Epithelial cell of esophagus (primary cell): ENCODE measurements around the gene TEC.

ENCODE experiments used
- DNase-seq: peaks from one replicate; pipeline ENCODE4 v3.0.0; 2010; ENCODE audit warnings: low read depth
- H3K4me3 ChIP-seq: 2 replicates; pipeline ENCODE4 v1.5.1; 2011; ENCODE audit warnings: mild to moderate bottlenecking, low read length, control low read depth
- CTCF ChIP-seq: IDR thresholded peaks from 2 replicates; pipeline ENCODE4 v1.5.1; 2011; ENCODE audit warnings: low read depth, mild to moderate bottlenecking, low read length, control low read depth, inconsistent platforms; ENCODE audit not compliant: insufficient read depth; ENCODE audit errors: missing control alignments

TEC gene

GRCh38 chr4:48215977-48216376 is 53.7 kb downstream of the TEC start:
- DNase-seq: no peak
- no peak for TF ChIP-seq CTCF

DNA sequence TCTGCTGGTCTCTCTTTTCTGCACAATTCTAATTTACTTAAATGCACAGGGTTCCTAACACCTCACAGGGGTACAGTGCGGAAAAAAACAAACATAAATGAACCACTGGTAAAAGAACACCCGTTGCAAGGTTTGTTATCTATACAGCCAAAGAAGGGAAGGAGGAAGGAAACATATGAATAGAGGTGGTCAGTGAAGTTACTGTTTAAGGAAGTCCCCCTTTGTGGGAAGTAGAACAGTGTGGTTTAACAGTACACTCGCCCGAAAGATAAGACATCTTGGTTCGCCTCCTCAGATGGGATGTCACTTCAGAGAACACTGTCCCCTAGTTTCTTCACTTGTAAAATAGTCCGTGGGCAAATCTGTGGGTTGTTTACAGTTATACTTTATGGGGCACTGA is 57.5 kb downstream of the TEC start:
- no peak for TF ChIP-seq CTCF
- no peak for DNase-seq
- H3K4me3 ChIP-seq: no peak overlapping the region

More at GRCh38 chr4:48215977-48216376, 53.7 kb downstream of the TEC start:
- no peak overlapping the region for H3K4me3 ChIP-seq

DNA sequence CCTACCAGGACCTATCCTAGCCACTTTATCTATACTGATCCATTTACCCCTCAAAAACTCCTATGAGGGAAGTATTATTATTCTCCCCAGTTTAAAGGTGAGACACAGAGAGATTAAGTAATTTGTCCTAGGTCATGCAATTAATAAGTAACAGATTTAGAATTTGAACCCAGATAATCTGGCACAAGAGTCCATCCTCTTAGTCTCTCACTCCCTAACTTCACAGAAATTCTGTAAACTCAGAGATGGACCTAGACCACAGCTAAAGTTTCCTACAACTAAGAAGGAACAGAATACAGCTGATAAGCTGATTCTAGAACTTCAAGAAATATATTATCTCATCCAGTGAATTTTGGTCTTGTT is 58.7 kb downstream of the TEC start:
- H3K4me3 ChIP-seq: no peak overlapping the region
- no peak for DNase-seq
- TF ChIP-seq CTCF: no peak

- DNase-seq: no peak
- no peak overlapping the region for H3K4me3 ChIP-seq
- TF ChIP-seq CTCF: no peak
These were observed 64.0 kb downstream of the TEC start for GRCh38 chr4:48205626-48206025.

DNA sequence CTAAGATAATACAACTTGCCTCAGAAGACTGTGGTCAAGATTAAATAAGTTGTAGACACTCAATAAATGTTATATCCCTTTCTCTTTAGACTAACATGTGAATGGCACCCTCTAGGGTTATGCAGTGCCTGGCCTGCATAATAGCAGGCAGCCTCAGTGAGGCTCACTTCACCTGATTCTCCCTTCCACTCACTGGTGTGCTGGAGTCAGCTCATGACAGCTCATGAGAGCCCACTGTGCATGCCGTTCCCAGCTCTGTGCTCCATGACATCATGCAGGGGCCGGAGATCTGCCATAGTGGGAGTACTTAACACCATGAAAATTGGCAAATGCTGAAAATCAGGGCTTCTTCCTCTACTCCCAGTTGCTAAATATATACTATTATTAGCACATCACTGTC is 64.5 kb downstream of the TEC start:
- DNase-seq: no peak
- no peak for TF ChIP-seq CTCF
- H3K4me3 ChIP-seq: no peak overlapping the region

DNA sequence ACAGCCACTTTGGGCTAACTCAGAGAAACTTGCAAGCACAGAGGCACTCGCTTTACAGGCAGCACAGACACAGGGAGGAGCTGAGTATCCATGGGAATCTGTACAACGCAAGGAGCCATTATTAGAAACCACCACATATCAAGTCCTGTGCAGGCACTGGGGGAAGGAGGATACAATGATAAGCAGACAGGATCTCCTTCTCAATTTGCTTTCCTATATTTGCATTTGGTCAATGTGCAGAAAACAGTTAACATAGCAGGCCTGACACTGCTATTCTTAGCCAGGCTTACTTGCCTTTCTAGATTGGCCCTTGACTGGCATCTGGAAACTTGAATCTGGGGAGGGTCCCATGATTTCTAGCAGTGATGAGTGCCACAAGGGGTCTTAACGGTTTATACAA is 65.8 kb downstream of the TEC start:
- DNase-seq: no peak
- TF ChIP-seq CTCF: no peak
- H3K4me3 ChIP-seq: no peak overlapping the region

- TF ChIP-seq CTCF: no peak
These were observed 71.9 kb downstream of the TEC start for GRCh38 chr4:48197643-48198237.

More at GRCh38 chr4:48197643-48198237, 71.9 kb downstream of the TEC start:
- no peak for DNase-seq
- H3K4me3 ChIP-seq: no peak overlapping the region
